HCT116 (cell line): ENCODE measurements around the gene RAPGEFL1. TPM values are rescaled to one million over a fixed set of nuclear protein-coding genes. Genes with fewer than 3 reads are reported as not detected.

Experiments used
- ATAC-seq: fragments of 200-7000 bp; cut with Tn5 transposase; 2 replicates; pipeline ENCODE4 v1.9.1; 2020; ENCODE audit warnings: mild to moderate bottlenecking, moderate library complexity
- BruUV-seq: library from RNA; stranded (reverse); fragments of 400-500 nt; replicated peaks from 2 replicates; lab custom pipeline; 2021; lab: Mats Ljungman, UMichigan
- CTCF ChIA-PET: fragments of 300-600 bp; sonication (Branson Sonifier 250); formaldehyde crosslinking; loops from one replicate; lab custom pipeline; 2021; ENCODE audit warnings: antibody characterized with exemption; lab: Charles Lee
- POLR2A ChIA-PET: fragments of 300-600, 350-600 bp; sonication (Branson Sonifier 250); formaldehyde crosslinking; loops from one replicate; lab custom pipeline; 2021; ENCODE audit warnings: antibody characterized with exemption; lab: Charles Lee
- RAD21 ChIA-PET, 2 experiments: fragments of 300-600 bp; sonication (Branson Sonifier 250); formaldehyde crosslinking; loops; one replicate each; lab custom pipeline; 2023; ENCODE audit warnings: low total read pairs in 2 of 2; ENCODE audit not compliant: uncharacterized antibody in 2 of 2, unreplicated experiment in 2 of 2, low non-redundant PET in 1 of 2; lab: Charles Lee
- DNase-seq: peaks from one replicate; pipeline ENCODE4 v3.0.0-alpha.2; 2010; ENCODE audit warnings: low read depth, low spot score
- H2AFZ ChIP-seq: fragments of 200-600 bp; shearing (Covaris generic), sonication (generic); 2 replicates; pipeline ENCODE4 v1.6.1; 2017; ENCODE audit warnings: low read depth, mixed run types, mixed read lengths, antibody characterized with exemption, low read length; ENCODE audit not compliant: poor library complexity, severe bottlenecking
- H3K27ac ChIP-seq: 2 replicates; pipeline ENCODE4 v1.5.1; 2012; ENCODE audit warnings: low read depth, low read length
- H3K27me3 ChIP-seq: fragments of 200-600 bp; sonication (generic); 2 replicates; pipeline ENCODE4 v1.6.1; 2016; ENCODE audit warnings: mixed run types, low read length, mixed read lengths; ENCODE audit not compliant: insufficient read depth
- H3K36me3 ChIP-seq, 2 experiments: fragments of 200-500 bp in 1 of 2; fragments of 200-600 bp in 1 of 2; sonication (Bioruptor generic) in 1 of 2; sonication (generic) in 1 of 2; 2 replicates each; pipeline versions ENCODE4 v1.5.1 to v1.6.1; 2014 to 2016; ENCODE audit warnings: low read length in 2 of 2, inconsistent platforms in 1 of 2, mixed read lengths in 1 of 2, mixed run types in 1 of 2; ENCODE audit not compliant: insufficient read depth in 2 of 2, control insufficient read depth in 1 of 2
- H3K4me1 ChIP-seq, 2 experiments: fragments of 200-600 bp in 1 of 2; sonication (generic) in 1 of 2; 2 replicates each; pipeline versions ENCODE4 v1.5.1 to v1.6.1; 2012 to 2017; ENCODE audit warnings: low read length in 2 of 2, inconsistent platforms in 1 of 2, mild to moderate bottlenecking in 1 of 2, mixed read lengths in 1 of 2, mixed run types in 1 of 2, moderate library complexity in 1 of 2; ENCODE audit not compliant: insufficient read depth in 2 of 2, control insufficient read depth in 1 of 2
- H3K4me2 ChIP-seq: fragments of 200-600 bp; sonication (generic); 2 replicates; pipeline ENCODE4 v1.6.1; 2017; ENCODE audit warnings: mixed run types, low read length, mixed read lengths
- H3K4me3 ChIP-seq, 2 experiments: fragments of 200-600 bp in 1 of 2; sonication (generic) in 1 of 2; replicated peaks in 1 of 2; 2 replicates each; pipeline ENCODE4 v1.5.1; 2011 to 2016; ENCODE audit warnings: low read length in 2 of 2, control low read depth in 1 of 2, low read depth in 1 of 2, mild to moderate bottlenecking in 1 of 2, mixed read lengths in 1 of 2, mixed run types in 1 of 2
- H3K79me2 ChIP-seq: fragments of 200-600 bp; sonication (generic); 2 replicates; pipeline ENCODE4 v1.6.1; 2017; ENCODE audit warnings: mild to moderate bottlenecking, mixed run types, low read length, moderate library complexity, mixed read lengths; ENCODE audit not compliant: insufficient read depth
- H3K9ac ChIP-seq: fragments of 200-600 bp; sonication (generic); 2 replicates; pipeline ENCODE4 v1.6.1; 2016; ENCODE audit warnings: low read length, mixed read lengths
- H3K9me2 ChIP-seq: fragments of 200-600 bp; sonication (generic), shearing (Covaris generic); 2 replicates; pipeline ENCODE4 v1.6.1; 2017; ENCODE audit warnings: mixed run types, mild to moderate bottlenecking, moderate library complexity; ENCODE audit not compliant: insufficient read depth
- H3K9me3 ChIP-seq, 2 experiments: fragments of 200-500 bp in 1 of 2; fragments of 200-600 bp in 1 of 2; sonication (Bioruptor generic) in 1 of 2; sonication (generic) in 1 of 2; 2 replicates each; pipeline ENCODE4 v1.6.1; 2014 to 2017; ENCODE audit warnings: low read length in 2 of 2, mixed read lengths in 2 of 2, inconsistent platforms in 1 of 2, low read depth in 1 of 2, mild to moderate bottlenecking in 1 of 2, mixed run types in 1 of 2, moderate library complexity in 1 of 2; ENCODE audit not compliant: control insufficient read depth in 1 of 2, insufficient read depth in 1 of 2
- H4K20me1 ChIP-seq: fragments of 200-600 bp; sonication (generic), shearing (Covaris generic); 2 replicates; pipeline ENCODE4 v1.6.1; 2017; ENCODE audit warnings: mixed run types, mild to moderate bottlenecking, moderate library complexity; ENCODE audit not compliant: insufficient read depth
- ATF3 ChIP-seq: IDR thresholded peaks from 2 replicates; pipeline ENCODE4 v1.6.1; 2012
- CBX3 ChIP-seq: IDR thresholded peaks from 2 replicates; pipeline ENCODE4 v1.6.1; 2012; ENCODE audit warnings: low read depth
- CEBPB ChIP-seq: IDR thresholded peaks from 2 replicates; pipeline ENCODE4 v1.6.1; 2012; ENCODE audit warnings: low read depth
- EGR1 ChIP-seq: IDR thresholded peaks from 2 replicates; pipeline ENCODE4 v1.6.1; 2012; ENCODE audit warnings: low read depth
- EZH2phosphoT487 ChIP-seq: fragments of 200-600 bp; IDR thresholded peaks from 2 replicates; pipeline ENCODE4 v1.6.1; 2018; ENCODE audit warnings: antibody characterized with exemption, borderline replicate concordance
- POLR2A ChIP-seq: IDR thresholded peaks from 2 replicates; pipeline ENCODE4 v1.7.0; 2011; ENCODE audit warnings: borderline replicate concordance; ENCODE audit not compliant: insufficient read depth, insufficient read length; ENCODE audit errors: extremely low read depth
- POLR2AphosphoS5 ChIP-seq: IDR thresholded peaks from 2 replicates; pipeline ENCODE4 v1.6.1; 2011; ENCODE audit warnings: mild to moderate bottlenecking, low read depth, low read length, moderate library complexity
- RAD21 ChIP-seq: IDR thresholded peaks from 2 replicates; pipeline ENCODE4 v1.6.1; 2012; ENCODE audit warnings: low read depth, mild to moderate bottlenecking
- SIN3A ChIP-seq: IDR thresholded peaks from 2 replicates; pipeline ENCODE4 v1.6.1; 2012; ENCODE audit warnings: low read depth
- SP1 ChIP-seq: IDR thresholded peaks from 2 replicates; pipeline ENCODE4 v1.6.1; 2012; ENCODE audit warnings: low read depth
- SRF ChIP-seq: IDR thresholded peaks from 2 replicates; pipeline ENCODE4 v1.6.1; 2012; ENCODE audit warnings: low read depth
- YY1 ChIP-seq: IDR thresholded peaks from 2 replicates; pipeline ENCODE4 v1.6.1; 2011; ENCODE audit warnings: low read length, low read depth, moderate library complexity, mild to moderate bottlenecking; ENCODE audit not compliant: insufficient replicate concordance; ENCODE audit errors: extremely low read depth
- ZFX ChIP-seq: fragments of 450-650 bp; IDR thresholded peaks from 2 replicates; pipeline ENCODE4 v1.6.1; 2017
- ZNF274 ChIP-seq: fragments of 200-500 bp; sonication (Bioruptor generic); IDR thresholded peaks from 2 replicates; pipeline ENCODE4 v1.6.1; 2014; ENCODE audit warnings: mild to moderate bottlenecking, low read depth, low read length, inconsistent platforms
- intact Hi-C: fragments of 100-400 bp; cut with micrococcal nuclease; formaldehyde crosslinking; loops from 2 replicates; pipeline ENCODE4 v1.10.0; 2022
- total RNA-seq: library from RNA; stranded (reverse); gene quantifications from one replicate; pipeline ENCODE4 v1.2.1, GENCODE V29; 2021; ENCODE audit not compliant: unreplicated experiment

The RAPGEFL1 gene
- total RNA-seq, 1 experiment from 2014 or later: 9.7 TPM

- ChIA-PET RAD21 (no interaction called here), POLR2A (no interaction called here), CTCF (no interaction called here)
- H4K20me1 ChIP-seq: no peaks in the 10 kb centered on the region
- H3K36me3 ChIP-seq: peaks cover 22 to 35% of the 10 kb centered on the region in 2 experiments
- H3K27me3 ChIP-seq: no peaks in the 10 kb centered on the region
- intact Hi-C loops: no loop called here
- no peak for DNase-seq
- no peaks in the 10 kb centered on the region for H3K4me1 ChIP-seq
- H3K9ac ChIP-seq: no peak overlapping the region
- TF ChIP-seq ATF3 (no peak), SRF (no peak), ZFX (no peak), ZNF274 (no peak), CEBPB (no peak), YY1 (no peak), EGR1 (no peak), POLR2AphosphoS5 (no peak), SIN3A (no peak), CBX3 (no peak), SP1 (no peak), EZH2phosphoT487 (no peak), POLR2A (no peak), RAD21 (no peak)
- BruUV-seq: no TSS peak
- H3K9me3 ChIP-seq: no peaks in the 10 kb centered on the region
- H3K4me2 ChIP-seq: no peak overlapping the region
- H3K4me3 ChIP-seq: no peak overlapping the region
- H3K79me2 ChIP-seq: peaks cover 66% of the 10 kb centered on the region
- H2AFZ ChIP-seq: no peak overlapping the region
- H3K9me2 ChIP-seq: no peaks in the 10 kb centered on the region
- no peak overlapping the region for H3K27ac ChIP-seq
- ATAC-seq: no peak
These were observed 19.3 kb upstream of the RAPGEFL1 start for GRCh38 chr17:40157973-40158372.
